ENCODE data around the gene RPS6KB1. TPM values are rescaled to one million over a fixed set of nuclear protein-coding genes. Genes with fewer than 3 reads are reported as not detected.

Gene RPS6KB1
- total and polyA plus RNA-seq, 9 of the 15 experiments (the other 6 are each of a cell fraction or from before 2014, with no cell fraction given), result 8.8 to 60.7 (median 35.1) TPM

- TF ChIP-seq JUND (IDR thresholded peaks at IDR 0.05; ENCODE audit: borderline replicate concordance, low read depth, low read length), result peak; percentile 13; the same call in 1 of the 2 replicates
- no peak; the same call in 2 of the 3 replicates for TF ChIP-seq JUND (tag; IDR thresholded peaks at IDR 0.05; ENCODE audit: borderline replicate concordance, low read depth, low read length)
- no peak for TF ChIP-seq HES1 (IDR thresholded peaks at IDR 0.05; ENCODE audit: low read depth)
- no peak for TF ChIP-seq ZNF668 (CRISPR knock-in tag; IDR thresholded peaks at IDR 0.05)
- no peak for TF ChIP-seq POLR3A (IDR thresholded peaks at IDR 0.05; ENCODE audit: borderline replicate concordance, extremely low read depth, insufficient read depth, insufficient read length)
- no peak for TF ChIP-seq CEBPG (CRISPR knock-in tag; IDR thresholded peaks at IDR 0.05)
- peak in 1 of 2 experiments; percentile 42; a peak in 1 of 4 replicates for TF ChIP-seq CEBPG (tag; conservative IDR thresholded peaks at IDR 0.05 in 1 of 2, IDR thresholded peaks at IDR 0.05 in 1 of 2)
- TF ChIP-seq MBD2 (IDR thresholded peaks at IDR 0.05; ENCODE audit: borderline replicate concordance, low read depth), result no peak
- no peak for TF ChIP-seq THRA (IDR thresholded peaks at IDR 0.05)
- TF ChIP-seq ZNF143 (CRISPR knock-in tag; IDR thresholded peaks at IDR 0.05), result no peak
- TF ChIP-seq HMG20A (CRISPR knock-in tag; conservative IDR thresholded peaks at IDR 0.05), result no peak
- peak; percentile 26; the same call in 1 of the 2 replicates for TF ChIP-seq SMARCA4 (IDR thresholded peaks at IDR 0.05)
- no peak for TF ChIP-seq U2AF2 (optimal IDR thresholded peaks at IDR 0.05; ENCODE audit: low read depth, low read length)
- TF ChIP-seq DPF2 (IDR thresholded peaks at IDR 0.05), result 0 out of 2 replicates have a peak, but pooled peaks have one; percentile 36
- no peak for TF ChIP-seq ZNF197 (CRISPR knock-in tag; IDR thresholded peaks at IDR 0.05; ENCODE audit: low read depth)
- TF ChIP-seq ATF7 (IDR thresholded peaks at IDR 0.05), result peak; percentile 81
- no peak for TF ChIP-seq RFX1 (IDR thresholded peaks at IDR 0.05)
- 0 out of 2 replicates have a peak, but pooled peaks have one; percentile 45 for TF ChIP-seq SMAD4 (CRISPR knock-in tag; conservative IDR thresholded peaks at IDR 0.05)
- TF ChIP-seq DLX4 (CRISPR knock-in tag; IDR thresholded peaks at IDR 0.05), result no peak
- TF ChIP-seq TAL1 (IDR thresholded peaks at IDR 0.05), result no peak
- TF ChIP-seq ZNF384 (IDR thresholded peaks at IDR 0.05; ENCODE audit: low read depth, low read length), result peak; percentile 93
- no peak for TF ChIP-seq ETS1 (conservative IDR thresholded peaks at IDR 0.05; ENCODE audit: control insufficient read depth, low read depth, low read length)
- peak; percentile 67 for TF ChIP-seq PRDM10 (IDR thresholded peaks at IDR 0.05; ENCODE audit: partially characterized antibody)
Observed at GRCh38 chr17:59899099-59899498, 6.2 kb downstream of the RPS6KB1 start (continued).
